Measurements from ENCODE around the gene RAD51C. TPM values are rescaled to one million over a fixed set of nuclear protein-coding genes. Genes with fewer than 3 reads are reported as not detected.

The RAD51C gene
- total and polyA plus RNA-seq, 9 of the 15 experiments (the other 6 are each of a cell fraction or from before 2014, with no cell fraction given): 93.9 to 341 (median 135) TPM

DNA sequence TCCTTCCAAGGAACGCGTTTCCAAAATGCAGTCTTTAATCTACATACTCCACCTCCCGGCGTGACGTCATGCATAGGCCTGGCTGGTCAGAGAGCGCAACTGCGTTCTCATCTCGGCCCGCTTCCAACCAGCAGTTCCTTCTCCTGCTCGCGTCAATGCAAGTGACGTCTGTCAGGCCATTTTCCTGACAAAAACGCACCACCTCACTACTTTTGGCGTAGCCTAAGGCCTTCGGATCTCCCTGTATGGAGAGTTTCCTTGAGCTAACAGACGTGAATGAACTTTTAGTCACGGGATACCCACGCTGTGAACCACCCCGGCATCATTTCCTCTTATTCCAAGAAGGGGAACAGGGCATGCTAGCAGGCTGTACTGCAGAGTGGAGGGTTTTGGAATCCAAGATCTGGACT lies 25.5 kb upstream of the RAD51C start (continued):
- TF ChIP-seq, protein P1, sequence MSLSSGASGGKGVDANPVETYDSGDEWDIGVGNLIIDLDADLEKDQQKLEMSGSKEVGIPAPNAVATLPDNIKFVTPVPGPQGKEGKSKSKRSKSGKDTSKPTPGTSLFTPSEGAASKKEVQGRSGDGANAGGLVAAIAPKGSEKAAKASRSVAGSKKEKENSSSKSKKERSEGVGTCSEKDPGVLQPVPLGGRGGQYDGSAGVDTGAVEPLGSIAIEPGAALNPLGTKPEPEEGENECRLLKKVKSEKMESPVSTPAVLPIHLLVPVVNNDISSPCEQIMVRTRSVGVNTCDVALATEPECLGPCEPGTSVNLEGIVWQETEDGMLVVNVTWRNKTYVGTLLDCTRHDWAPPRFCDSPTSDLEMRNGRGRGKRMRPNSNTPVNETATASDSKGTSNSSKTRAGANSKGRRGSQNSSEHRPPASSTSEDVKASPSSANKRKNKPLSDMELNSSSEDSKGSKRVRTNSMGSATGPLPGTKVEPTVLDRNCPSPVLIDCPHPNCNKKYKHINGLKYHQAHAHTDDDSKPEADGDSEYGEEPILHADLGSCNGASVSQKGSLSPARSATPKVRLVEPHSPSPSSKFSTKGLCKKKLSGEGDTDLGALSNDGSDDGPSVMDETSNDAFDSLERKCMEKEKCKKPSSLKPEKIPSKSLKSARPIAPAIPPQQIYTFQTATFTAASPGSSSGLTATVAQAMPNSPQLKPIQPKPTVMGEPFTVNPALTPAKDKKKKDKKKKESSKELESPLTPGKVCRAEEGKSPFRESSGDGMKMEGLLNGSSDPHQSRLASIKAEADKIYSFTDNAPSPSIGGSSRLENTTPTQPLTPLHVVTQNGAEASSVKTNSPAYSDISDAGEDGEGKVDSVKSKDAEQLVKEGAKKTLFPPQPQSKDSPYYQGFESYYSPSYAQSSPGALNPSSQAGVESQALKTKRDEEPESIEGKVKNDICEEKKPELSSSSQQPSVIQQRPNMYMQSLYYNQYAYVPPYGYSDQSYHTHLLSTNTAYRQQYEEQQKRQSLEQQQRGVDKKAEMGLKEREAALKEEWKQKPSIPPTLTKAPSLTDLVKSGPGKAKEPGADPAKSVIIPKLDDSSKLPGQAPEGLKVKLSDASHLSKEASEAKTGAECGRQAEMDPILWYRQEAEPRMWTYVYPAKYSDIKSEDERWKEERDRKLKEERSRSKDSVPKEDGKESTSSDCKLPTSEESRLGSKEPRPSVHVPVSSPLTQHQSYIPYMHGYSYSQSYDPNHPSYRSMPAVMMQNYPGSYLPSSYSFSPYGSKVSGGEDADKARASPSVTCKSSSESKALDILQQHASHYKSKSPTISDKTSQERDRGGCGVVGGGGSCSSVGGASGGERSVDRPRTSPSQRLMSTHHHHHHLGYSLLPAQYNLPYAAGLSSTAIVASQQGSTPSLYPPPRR (CRISPR knock-in tag; IDR thresholded peaks at IDR 0.05; ENCODE audit: borderline replicate concordance): no peak
- TF ChIP-seq HNRNPLL (IDR thresholded peaks at IDR 0.05; ENCODE audit: low read depth, low read length, poor library complexity, severe bottlenecking) (peak; percentile 54), KDM5B (IDR thresholded peaks at IDR 0.05; ENCODE audit: insufficient replicate concordance, low read depth, low read length) (no peak), NR1H2 (CRISPR knock-in tag; IDR thresholded peaks at IDR 0.05) (no peak), SRSF7 (optimal IDR thresholded peaks at IDR 0.05; ENCODE audit: low read depth, low read length) (no peak), TGIF2 (CRISPR knock-in tag; IDR thresholded peaks at IDR 0.05) (no peak), GABPA (tag; conservative IDR thresholded peaks at IDR 0.05; ENCODE audit: low read depth) (peak; percentile 63), RBM25 (IDR thresholded peaks at IDR 0.05; ENCODE audit: low read depth, low read length, severe bottlenecking) (no peak), TRIM28 (IDR thresholded peaks at IDR 0.05) (no peak)
- TF ChIP-seq, protein P2, sequence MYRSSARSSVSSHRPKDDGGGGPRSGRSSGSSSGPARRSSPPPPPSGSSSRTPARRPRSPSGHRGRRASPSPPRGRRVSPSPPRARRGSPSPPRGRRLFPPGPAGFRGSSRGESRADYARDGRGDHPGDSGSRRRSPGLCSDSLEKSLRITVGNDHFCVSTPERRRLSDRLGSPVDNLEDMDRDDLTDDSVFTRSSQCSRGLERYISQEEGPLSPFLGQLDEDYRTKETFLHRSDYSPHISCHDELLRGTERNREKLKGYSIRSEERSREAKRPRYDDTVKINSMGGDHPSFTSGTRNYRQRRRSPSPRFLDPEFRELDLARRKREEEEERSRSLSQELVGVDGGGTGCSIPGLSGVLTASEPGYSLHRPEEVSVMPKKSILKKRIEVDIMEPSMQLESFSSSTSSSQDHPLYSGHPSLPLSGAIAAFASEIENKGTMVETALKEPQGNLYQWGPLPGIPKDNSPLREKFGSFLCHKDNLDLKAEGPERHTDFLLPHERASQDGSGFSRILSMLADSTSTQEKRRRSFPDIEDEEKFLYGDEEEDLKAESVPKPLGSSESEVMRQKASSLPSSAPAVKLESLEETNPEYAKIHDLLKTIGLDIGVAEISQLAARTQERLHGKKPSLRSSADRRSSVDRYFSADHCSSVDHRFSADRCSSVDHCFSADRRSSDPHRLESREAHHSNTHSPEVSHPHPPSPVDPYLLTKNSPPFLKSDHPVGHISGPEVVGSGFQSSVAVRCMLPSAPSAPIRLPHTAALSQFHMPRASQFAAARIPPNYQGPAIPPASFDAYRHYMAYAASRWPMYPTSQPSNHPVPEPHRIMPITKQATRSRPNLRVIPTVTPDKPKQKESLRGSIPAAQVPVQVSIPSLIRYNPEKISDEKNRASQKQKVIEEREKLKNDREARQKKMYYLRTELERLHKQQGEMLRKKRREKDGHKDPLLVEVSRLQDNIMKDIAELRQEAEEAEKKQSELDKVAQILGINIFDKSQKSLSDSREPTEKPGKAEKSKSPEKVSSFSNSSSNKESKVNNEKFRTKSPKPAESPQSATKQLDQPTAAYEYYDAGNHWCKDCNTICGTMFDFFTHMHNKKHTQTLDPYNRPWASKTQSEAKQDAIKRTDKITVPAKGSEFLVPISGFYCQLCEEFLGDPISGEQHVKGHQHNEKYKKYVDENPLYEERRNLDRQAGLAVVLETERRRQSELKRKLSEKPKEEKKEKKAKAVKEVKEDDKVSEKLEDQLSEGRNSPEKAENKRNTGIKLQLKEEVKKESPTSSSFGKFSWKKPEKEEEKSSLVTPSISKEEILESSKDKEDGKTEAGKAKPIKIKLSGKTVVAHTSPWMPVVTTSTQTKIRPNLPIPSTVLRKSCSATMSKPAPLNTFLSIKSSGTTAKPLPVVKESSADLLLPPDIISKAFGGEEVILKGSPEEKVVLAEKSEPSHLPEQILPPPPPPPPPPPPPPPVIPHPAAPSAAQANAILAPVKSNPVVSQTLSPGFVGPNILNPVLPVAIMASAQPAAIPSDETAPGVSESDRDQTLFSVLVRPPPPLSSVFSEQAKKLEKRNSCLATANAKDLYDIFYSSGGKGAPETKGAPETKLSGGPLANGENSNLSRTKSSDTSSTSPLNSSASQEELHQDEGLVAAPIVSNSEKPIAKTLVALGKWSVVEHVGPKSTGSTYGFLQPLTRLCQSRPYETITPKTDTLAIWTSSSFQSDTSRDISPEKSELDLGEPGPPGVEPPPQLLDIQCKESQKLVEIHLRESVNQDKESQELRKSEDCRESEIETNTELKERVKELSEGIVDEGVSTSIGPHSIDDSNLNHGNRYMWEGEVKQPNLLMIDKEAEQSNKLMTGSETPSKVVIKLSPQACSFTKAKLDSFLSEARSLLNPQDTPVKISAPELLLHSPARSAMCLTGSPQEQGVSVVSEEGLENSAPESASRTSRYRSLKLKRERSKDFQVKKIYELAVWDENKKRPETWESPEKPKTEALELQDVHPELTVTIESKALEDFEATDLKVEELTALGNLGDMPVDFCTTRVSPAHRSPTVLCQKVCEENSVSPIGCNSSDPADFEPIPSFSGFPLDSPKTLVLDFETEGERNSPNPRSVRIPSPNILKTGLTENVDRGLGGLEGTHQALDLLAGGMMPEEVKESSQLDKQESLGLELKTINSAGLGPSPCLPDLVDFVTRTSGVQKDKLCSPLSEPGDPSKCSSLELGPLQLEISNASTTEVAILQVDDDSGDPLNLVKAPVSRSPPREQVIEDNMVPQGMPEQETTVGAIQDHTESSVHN (IDR thresholded peaks at IDR 0.05; ENCODE audit: borderline replicate concordance in 1 of 2, low read depth in 1 of 2): peak in 1 of 2 experiments; percentile 8; a peak in 1 of 4 replicates
- TF ChIP-seq, protein P3, sequence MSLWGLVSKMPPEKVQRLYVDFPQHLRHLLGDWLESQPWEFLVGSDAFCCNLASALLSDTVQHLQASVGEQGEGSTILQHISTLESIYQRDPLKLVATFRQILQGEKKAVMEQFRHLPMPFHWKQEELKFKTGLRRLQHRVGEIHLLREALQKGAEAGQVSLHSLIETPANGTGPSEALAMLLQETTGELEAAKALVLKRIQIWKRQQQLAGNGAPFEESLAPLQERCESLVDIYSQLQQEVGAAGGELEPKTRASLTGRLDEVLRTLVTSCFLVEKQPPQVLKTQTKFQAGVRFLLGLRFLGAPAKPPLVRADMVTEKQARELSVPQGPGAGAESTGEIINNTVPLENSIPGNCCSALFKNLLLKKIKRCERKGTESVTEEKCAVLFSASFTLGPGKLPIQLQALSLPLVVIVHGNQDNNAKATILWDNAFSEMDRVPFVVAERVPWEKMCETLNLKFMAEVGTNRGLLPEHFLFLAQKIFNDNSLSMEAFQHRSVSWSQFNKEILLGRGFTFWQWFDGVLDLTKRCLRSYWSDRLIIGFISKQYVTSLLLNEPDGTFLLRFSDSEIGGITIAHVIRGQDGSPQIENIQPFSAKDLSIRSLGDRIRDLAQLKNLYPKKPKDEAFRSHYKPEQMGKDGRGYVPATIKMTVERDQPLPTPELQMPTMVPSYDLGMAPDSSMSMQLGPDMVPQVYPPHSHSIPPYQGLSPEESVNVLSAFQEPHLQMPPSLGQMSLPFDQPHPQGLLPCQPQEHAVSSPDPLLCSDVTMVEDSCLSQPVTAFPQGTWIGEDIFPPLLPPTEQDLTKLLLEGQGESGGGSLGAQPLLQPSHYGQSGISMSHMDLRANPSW (CRISPR knock-in tag; IDR thresholded peaks at IDR 0.05): peak; percentile 75; the same call in 1 of the 2 replicates

Data from K562 (cell line).